Mesendoderm (in vitro differentiated cells): ENCODE data around the gene PTPN11.
"Not testable (repeated sequence)": the region's sequence is repeated elsewhere in the genome, so short reads cannot be mapped to it uniquely, and the experiment has no call there.

Experiments used
- DNase-seq: peaks from one replicate; pipeline ENCODE4 v3.0.0; 2013
- H2AK5ac ChIP-seq: 2 replicates; pipeline ENCODE4 v1.6.1; 2013; ENCODE audit warnings: low read length, inconsistent platforms
- H2BK120ac ChIP-seq: 2 replicates; pipeline ENCODE4 v1.6.1; 2013; ENCODE audit warnings: low read depth, mild to moderate bottlenecking, low read length, moderate library complexity, mixed read lengths
- H2BK15ac ChIP-seq: replicated peaks from 2 replicates; pipeline ENCODE4 v1.6.1; 2013; ENCODE audit warnings: low read depth, mild to moderate bottlenecking, moderate library complexity
- H2BK5ac ChIP-seq: 2 replicates; pipeline ENCODE4 v1.6.1; 2013; ENCODE audit warnings: low read length, inconsistent platforms
- H3K18ac ChIP-seq: 2 replicates; pipeline ENCODE4 v1.6.1; 2013; ENCODE audit warnings: mild to moderate bottlenecking, low read length, mixed read lengths
- H3K23ac ChIP-seq: one replicate; pipeline ENCODE4 v1.6.1; 2013; ENCODE audit warnings: low read length
- H3K27ac ChIP-seq: 2 replicates; pipeline ENCODE4 v1.5.1; 2013; ENCODE audit warnings: low read depth, mild to moderate bottlenecking, inconsistent platforms, low read length, moderate library complexity
- H3K27me3 ChIP-seq: 2 replicates; pipeline ENCODE4 v1.6.1; 2013; ENCODE audit warnings: low read length, control low read depth, mild to moderate bottlenecking, inconsistent platforms; ENCODE audit not compliant: insufficient read depth, poor library complexity
- H3K36me3 ChIP-seq: 2 replicates; pipeline ENCODE4 v1.6.1; 2013; ENCODE audit warnings: low read length, inconsistent platforms; ENCODE audit not compliant: control insufficient read depth, insufficient read depth
- H3K4ac ChIP-seq: one replicate; pipeline ENCODE4 v1.6.1; 2013; ENCODE audit warnings: low read depth, mild to moderate bottlenecking, low read length, moderate library complexity
- H3K4me1 ChIP-seq: 2 replicates; pipeline ENCODE4 v1.6.1; 2013; ENCODE audit warnings: low read depth, low read length, inconsistent platforms; ENCODE audit not compliant: control insufficient read depth
- H3K4me2 ChIP-seq: 2 replicates; pipeline ENCODE4 v1.6.1; 2013; ENCODE audit warnings: low read length
- H3K4me3 ChIP-seq: 2 replicates; pipeline ENCODE4 v1.5.1; 2013; ENCODE audit warnings: mild to moderate bottlenecking, low read length
- H3K56ac ChIP-seq: one replicate; pipeline ENCODE4 v1.6.1; 2013; ENCODE audit warnings: low read length
- H3K79me1 ChIP-seq: 2 replicates; pipeline ENCODE4 v1.6.1; 2013; ENCODE audit warnings: low read length, inconsistent platforms
- H3K79me2 ChIP-seq: 2 replicates; pipeline ENCODE4 v1.6.1; 2013; ENCODE audit warnings: mild to moderate bottlenecking, low read length; ENCODE audit not compliant: control insufficient read depth, insufficient read depth
- H3K9ac ChIP-seq: 2 replicates; pipeline ENCODE4 v1.6.1; 2013; ENCODE audit warnings: low read length, inconsistent platforms
- H4K5ac ChIP-seq: one replicate; pipeline ENCODE4 v1.6.1; 2013; ENCODE audit warnings: low read length
- H4K8ac ChIP-seq: one replicate; pipeline ENCODE4 v1.6.1; 2013; ENCODE audit warnings: low read depth, mild to moderate bottlenecking, control low read depth, low read length, moderate library complexity
- WGBS: extraction: QIAGEN DNeasy Blood & Tissue Kit; methylation state at CpG from one replicate; pipeline ENCODE4 v1.1.7; 2013; ENCODE audit warnings: low lambda C conversion rate, missing lambda C conversion rate; ENCODE audit not compliant: insufficient coverage; ENCODE audit errors: extremely low coverage; 5-methylcytosine and 5-hydroxymethylcytosine counted together

PTPN11 gene

GRCh38 chr12:112406519-112407488 is 11.9 kb upstream of the PTPN11 start:
- Histone ChIP-seq H4K5ac (no peak overlapping the region), H3K79me1 (peaks cover 7% of the 10 kb centered on the region), H3K18ac (no peak overlapping the region), H2BK15ac (no peak overlapping the region), H3K4me2 (peak overlapping the region; percentile 18), H3K79me2 (peaks cover 22% of the 10 kb centered on the region), H3K27me3 (no peaks in the 10 kb centered on the region), H3K27ac (no peak overlapping the region), H2AK5ac (no peak overlapping the region), H3K4ac (no peak overlapping the region), H2BK5ac (no peak overlapping the region), H3K9ac (peak overlapping the region; percentile 48), H3K4me1 (no peaks in the 10 kb centered on the region), H3K4me3 (no peak overlapping the region), H4K8ac (no peak overlapping the region), H3K36me3 (peaks cover 16% of the 10 kb centered on the region), H3K56ac (peak overlapping the region; percentile 63), H2BK120ac (no peak overlapping the region), H3K23ac (no peak overlapping the region)
- no CpG with 5 or more reads among the region's 11 CpGs for WGBS
- no peak for DNase-seq

GRCh38 chr12:112407683-112408082 is 11.1 kb upstream of the PTPN11 start:
- peak overlapping the region; percentile 10 for H3K4me3 ChIP-seq
- not testable (repeated sequence) for H2BK120ac ChIP-seq

GRCh38 chr12:112408621-112409020 is 10.1 kb upstream of the PTPN11 start:
- H3K4me2 ChIP-seq: peak overlapping the region; percentile 53
- H2AK5ac ChIP-seq: peak overlapping the region; percentile 31
- peaks cover 22% of the 10 kb centered on the region for H3K79me2 ChIP-seq
- H3K27me3 ChIP-seq: no peaks in the 10 kb centered on the region
- H4K5ac ChIP-seq: peak overlapping the region; percentile 84
- H3K9ac ChIP-seq: peak overlapping the region; percentile 90
- H3K4ac ChIP-seq: peak overlapping the region; percentile 90
- H3K4me1 ChIP-seq: no peaks in the 10 kb centered on the region
- H3K36me3 ChIP-seq: peaks cover 16% of the 10 kb centered on the region
- H2BK15ac ChIP-seq: no peak overlapping the region
- WGBS: no CpG with 5 or more reads among the region's 5 CpGs
- peak overlapping the region; percentile 88 for H3K27ac ChIP-seq
- no peak for DNase-seq
- peak overlapping the region; percentile 72 for H3K18ac ChIP-seq
- H3K23ac ChIP-seq: no peak overlapping the region
- H3K79me1 ChIP-seq: peaks cover 7% of the 10 kb centered on the region
- peak overlapping the region; percentile 74 for H2BK5ac ChIP-seq
- H4K8ac ChIP-seq: peak overlapping the region; percentile 88
- H2BK120ac ChIP-seq: no peak overlapping the region
- H3K56ac ChIP-seq: peak overlapping the region; percentile 97
- H3K4me3 ChIP-seq: peak overlapping the region; percentile 91

More at GRCh38 chr12:112407683-112408082, 11.1 kb upstream of the PTPN11 start:
- H2AK5ac ChIP-seq, H3K18ac ChIP-seq, H3K27me3 ChIP-seq, H3K27ac ChIP-seq, H3K23ac ChIP-seq, H3K4me1 ChIP-seq, H3K79me1 ChIP-seq, H2BK5ac ChIP-seq, H4K5ac ChIP-seq, H2BK15ac ChIP-seq, H4K8ac ChIP-seq, DNase-seq, H3K4ac ChIP-seq: not testable (repeated sequence)
- Histone ChIP-seq H3K56ac (peak overlapping the region; percentile 69), H3K4me2 (peak overlapping the region; percentile 18), H3K79me2 (peaks cover 22% of the 10 kb centered on the region), H3K36me3 (peaks cover 16% of the 10 kb centered on the region), H3K9ac (peak overlapping the region; percentile 48)
- WGBS: no CpG with 5 or more reads among the region's 6 CpGs

DNA sequence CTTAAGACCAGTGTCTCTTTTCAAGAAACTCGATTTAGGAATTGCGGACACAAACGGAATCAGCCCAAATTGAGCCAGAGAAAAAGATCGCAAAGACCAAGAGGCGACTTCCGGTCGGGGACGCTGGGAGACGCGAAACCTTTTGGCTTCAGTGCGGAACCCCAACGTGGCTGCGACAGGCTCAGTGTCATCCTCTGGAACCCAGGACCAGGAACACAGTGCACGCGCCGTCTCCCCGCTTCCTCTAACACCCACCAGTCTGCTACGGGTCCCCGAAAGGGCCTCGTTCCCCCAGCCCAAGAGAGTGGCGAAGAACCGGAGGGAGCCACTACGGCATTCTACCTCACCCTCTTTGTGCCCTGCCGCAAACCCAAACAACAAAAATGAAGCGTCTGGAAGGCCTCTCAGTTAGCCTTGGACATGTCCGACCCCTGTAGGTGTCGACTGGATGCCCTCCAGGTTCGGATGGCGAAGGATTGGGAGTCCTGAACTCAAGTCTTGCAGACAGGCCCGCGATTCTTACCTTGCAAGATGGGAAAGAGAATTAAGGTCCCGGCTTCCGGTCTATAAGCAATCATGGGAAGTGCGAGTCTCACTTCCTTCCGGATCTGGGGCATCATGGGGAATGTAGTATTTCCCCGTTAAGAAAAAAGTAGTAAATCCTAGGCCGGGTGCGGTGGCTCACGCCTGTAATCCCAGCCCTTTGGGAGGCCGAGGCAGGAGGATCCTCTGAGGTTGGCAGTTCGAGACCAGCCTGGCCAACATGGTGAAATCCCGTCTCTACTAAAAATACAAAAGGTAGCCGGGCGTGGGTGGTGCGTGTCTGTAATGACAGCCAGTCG is 9.5 kb upstream of the PTPN11 start, which contains the start of gene RPL6:
Gene RPL6, minus strand, starts transcription at position 542 of the 842 bp plus-strand sequence. CDS start 949 bp downstream, outside the sequence.
- WGBS: no CpG with 5 or more reads among the region's 46 CpGs
- H3K9ac ChIP-seq: peak within 1 kb of the TSS; percentile 90
- peak within 1 kb of the TSS; percentile 98 for H4K8ac ChIP-seq
- peak within 1 kb of the TSS; percentile 90 for H3K4ac ChIP-seq
- H2BK15ac ChIP-seq: no peak within 1 kb of the TSS
- H3K4me3 ChIP-seq: peak within 1 kb of the TSS; percentile 91
- peaks cover 7% of the 10 kb centered on the region for H3K79me1 ChIP-seq
- peak within 1 kb of the TSS; percentile 31 for H2AK5ac ChIP-seq
- no peaks in the 10 kb centered on the region for H3K27me3 ChIP-seq
- DNase-seq: peak; percentile 98
- H3K4me2 ChIP-seq: peak within 1 kb of the TSS; percentile 53
- H2BK5ac ChIP-seq: peak within 1 kb of the TSS; percentile 74
- H4K5ac ChIP-seq: peak within 1 kb of the TSS; percentile 84
- H3K79me2 ChIP-seq: peaks cover 22% of the 10 kb centered on the region
- H3K27ac ChIP-seq: peak within 1 kb of the TSS; percentile 88
- no peaks in the 10 kb centered on the region for H3K4me1 ChIP-seq
- H3K23ac ChIP-seq: no peak within 1 kb of the TSS
- peak within 1 kb of the TSS; percentile 72 for H3K18ac ChIP-seq
- H3K56ac ChIP-seq: peak within 1 kb of the TSS; percentile 97
- no peak within 1 kb of the TSS for H2BK120ac ChIP-seq
- peaks cover 16% of the 10 kb centered on the region for H3K36me3 ChIP-seq

DNA sequence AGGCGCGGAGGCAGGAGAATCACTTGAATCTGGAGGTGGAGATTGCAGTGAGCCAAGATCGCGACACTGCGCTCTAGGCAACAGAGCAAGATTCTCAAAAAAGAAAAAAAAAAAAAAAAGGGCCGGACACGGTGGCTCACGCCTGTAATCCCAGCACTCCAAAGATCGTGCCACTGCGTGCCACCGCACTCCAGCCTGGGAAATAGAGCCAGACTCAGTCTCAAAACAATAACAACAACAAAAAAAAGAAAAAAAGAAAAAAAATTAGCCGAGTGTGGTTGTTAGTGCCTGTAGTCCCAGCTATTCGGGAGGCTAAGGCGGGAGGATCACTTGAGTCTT is 8.9 kb upstream of the PTPN11 start:
- Histone ChIP-seq H3K4me2 (no peak overlapping the region), H3K56ac (no peak overlapping the region), H2BK120ac (no peak overlapping the region), H3K79me2 (peaks cover 22% of the 10 kb centered on the region), H2BK5ac (no peak overlapping the region), H2AK5ac (no peak overlapping the region), H3K9ac (no peak overlapping the region), H3K36me3 (peaks cover 11% of the 10 kb centered on the region), H3K27ac (no peak overlapping the region), H4K8ac (no peak overlapping the region), H4K5ac (no peak overlapping the region), H2BK15ac (no peak overlapping the region), H3K4me1 (no peaks in the 10 kb centered on the region), H3K4me3 (no peak overlapping the region), H3K18ac (no peak overlapping the region), H3K4ac (no peak overlapping the region), H3K23ac (no peak overlapping the region), H3K27me3 (no peaks in the 10 kb centered on the region), H3K79me1 (peaks cover 7% of the 10 kb centered on the region)
- no CpG with 5 or more reads among the region's 14 CpGs for WGBS
- no peak for DNase-seq
